H1 (cell line): ENCODE data around the gene TBL1Y. TPM values are rescaled to one million over a fixed set of nuclear protein-coding genes. Genes with fewer than 3 reads are reported as not detected.

Experiments used
- CTCF ChIA-PET: fragments of 300-600 bp; sonication (Branson Sonifier 250); formaldehyde crosslinking; loops from one replicate; lab custom pipeline; 2021; ENCODE audit not compliant: partially characterized antibody; lab: Charles Lee
- POLR2A ChIA-PET: fragments of 300-600 bp; sonication (Branson Sonifier 250); formaldehyde crosslinking; loops from one replicate; lab custom pipeline; 2021; ENCODE audit warnings: inconsistent platforms; ENCODE audit not compliant: partially characterized antibody; lab: Charles Lee
- DNase-seq, 2 experiments: peaks; one replicate each; pipeline versions ENCODE4 v3.0.0 to v3.0.0-alpha.2; 2010 to 2022; ENCODE audit warnings: low spot score in 2 of 2, low read depth in 1 of 2, mixed read lengths in 1 of 2
- FAIRE-seq: peaks from 2 replicates; lab custom pipeline; 2011; peaks lifted over from hg19 to GRCh38; lab: Jason Lieb, UNC
- H2AFZ ChIP-seq: 2 replicates; pipeline ENCODE4 v1.8.1; 2012; ENCODE audit warnings: low read length, inconsistent platforms
- H2AK5ac ChIP-seq: 2 replicates; pipeline ENCODE4 v1.6.1; 2013; ENCODE audit warnings: low read depth, low read length
- H2BK120ac ChIP-seq: replicated peaks from 2 replicates; pipeline ENCODE3; 2013; ENCODE audit warnings: low read depth, low read length, inconsistent platforms
- H2BK12ac ChIP-seq: 2 replicates; pipeline ENCODE4 v1.6.1; 2013; ENCODE audit warnings: low read depth, low read length
- H2BK15ac ChIP-seq: 2 replicates; pipeline ENCODE4 v1.6.1; 2013; ENCODE audit warnings: low read length
- H2BK20ac ChIP-seq: 2 replicates; pipeline ENCODE4 v1.6.1; 2013; ENCODE audit warnings: low read length
- H2BK5ac ChIP-seq: 2 replicates; pipeline ENCODE4 v1.6.1; 2013; ENCODE audit warnings: low read depth, low read length
- H3K14ac ChIP-seq: 2 replicates; pipeline ENCODE4 v1.6.1; 2013; ENCODE audit warnings: inconsistent platforms; ENCODE audit not compliant: insufficient read length
- H3K18ac ChIP-seq: 2 replicates; pipeline ENCODE4 v1.6.1; 2013; ENCODE audit warnings: low read length; ENCODE audit errors: extremely low read depth
- H3K23ac ChIP-seq: 2 replicates; pipeline ENCODE4 v1.6.1; 2013; ENCODE audit warnings: inconsistent platforms; ENCODE audit not compliant: insufficient read length
- H3K23me2 ChIP-seq: 2 replicates; pipeline ENCODE4 v1.6.1; 2013; ENCODE audit warnings: low read depth, low read length
- H3K27ac ChIP-seq: 2 replicates; pipeline ENCODE4 v1.6.1; 2011; ENCODE audit warnings: low read depth, low read length, inconsistent platforms
- H3K27me3 ChIP-seq, 4 experiments: replicated peaks in 1 of 4; 1 replicate in 1 of 4; 2 replicates in 3 of 4; pipeline versions ENCODE4 v1.6.1 to v1.8.1; 2011 to 2013; ENCODE audit warnings: low read length in 3 of 4, mild to moderate bottlenecking in 3 of 4, inconsistent platforms in 2 of 4, mixed read lengths in 2 of 4, moderate library complexity in 1 of 4; ENCODE audit not compliant: control insufficient read depth in 3 of 4, insufficient read depth in 3 of 4; ENCODE audit errors: extremely low read depth in 1 of 4
- H3K36me3 ChIP-seq, 4 experiments: 2 replicates each; pipeline versions ENCODE4 v1.6.1 to v1.8.1; 2011 to 2013; ENCODE audit warnings: mild to moderate bottlenecking in 4 of 4, low read length in 3 of 4, moderate library complexity in 2 of 4, control low read depth in 1 of 4, inconsistent platforms in 1 of 4; ENCODE audit not compliant: insufficient read depth in 4 of 4, control insufficient read depth in 2 of 4
- H3K4ac ChIP-seq: replicated peaks from 2 replicates; pipeline ENCODE3; 2013; ENCODE audit warnings: low read length, low read depth, mixed read lengths, inconsistent platforms; ENCODE audit not compliant: insufficient read length
- H3K4me1 ChIP-seq, 4 experiments: replicated peaks in 1 of 4; 1 replicate in 1 of 4; 2 replicates in 3 of 4; pipeline versions ENCODE4 v1.6.1 to v1.8.1; 2011 to 2013; ENCODE audit warnings: low read length in 3 of 4, inconsistent platforms in 2 of 4, mixed read lengths in 1 of 4; ENCODE audit not compliant: insufficient read depth in 4 of 4, control insufficient read depth in 3 of 4
- H3K4me2 ChIP-seq, 2 experiments: 2 replicates each; pipeline versions ENCODE4 v1.6.1 to v1.8.1; 2011 to 2013; ENCODE audit warnings: low read depth in 2 of 2, low read length in 2 of 2, control low read depth in 1 of 2, inconsistent platforms in 1 of 2, mild to moderate bottlenecking in 1 of 2; ENCODE audit not compliant: insufficient read depth in 1 of 2
- H3K4me3 ChIP-seq, 4 experiments: fragments of 200-600, 300-600 bp in 1 of 4; sonication (generic), shearing (Covaris generic), sonication (Bioruptor Twin) in 1 of 4; 2 replicates each; pipeline versions ENCODE4 v1.5.1 to v1.8.1; 2011 to 2016; ENCODE audit warnings: low read length in 4 of 4, low read depth in 3 of 4, control low read depth in 2 of 4, inconsistent platforms in 2 of 4, mild to moderate bottlenecking in 2 of 4, mixed read lengths in 1 of 4, moderate library complexity in 1 of 4; ENCODE audit not compliant: insufficient read depth in 2 of 4; ENCODE audit errors: extremely low read depth in 1 of 4
- H3K56ac ChIP-seq: replicated peaks from 2 replicates; pipeline ENCODE3; 2013; ENCODE audit warnings: low read depth, mild to moderate bottlenecking, mixed read lengths, low read length, inconsistent platforms; ENCODE audit not compliant: insufficient read length
- H3K79me1 ChIP-seq: 2 replicates; pipeline ENCODE4 v1.6.1; 2013; ENCODE audit warnings: low read depth, low read length, control low read depth
- H3K79me2 ChIP-seq, 2 experiments: 2 replicates each; pipeline versions ENCODE4 v1.6.1 to v1.8.1; 2012 to 2013; ENCODE audit warnings: low read length in 2 of 2, mild to moderate bottlenecking in 2 of 2, inconsistent platforms in 1 of 2; ENCODE audit not compliant: insufficient read depth in 2 of 2, control insufficient read depth in 1 of 2
- H3K9ac ChIP-seq, 4 experiments: replicated peaks in 1 of 4; 1 replicate in 1 of 4; 2 replicates in 3 of 4; pipeline versions ENCODE4 v1.6.1 to v1.8.1; 2011 to 2013; ENCODE audit warnings: low read depth in 3 of 4, low read length in 3 of 4, control low read depth in 2 of 4, mild to moderate bottlenecking in 2 of 4, moderate library complexity in 2 of 4, inconsistent platforms in 1 of 4; ENCODE audit errors: extremely low read depth in 1 of 4
- H3K9me3 ChIP-seq, 2 experiments: 2 replicates each; pipeline versions ENCODE4 v1.6.1 to v1.8.1; 2012 to 2013; ENCODE audit warnings: mild to moderate bottlenecking in 2 of 2, moderate library complexity in 2 of 2, control low read depth in 1 of 2, inconsistent platforms in 1 of 2, low read depth in 1 of 2, low read length in 1 of 2, mixed read lengths in 1 of 2; ENCODE audit not compliant: insufficient read depth in 2 of 2
- H4K20me1 ChIP-seq, 2 experiments: replicated peaks in 1 of 2; 2 replicates each; pipeline versions ENCODE3 to v1.8.1; 2011 to 2013; ENCODE audit warnings: inconsistent platforms in 2 of 2, low read length in 2 of 2, mild to moderate bottlenecking in 1 of 2; ENCODE audit not compliant: insufficient read depth in 2 of 2, control insufficient read depth in 1 of 2
- H4K5ac ChIP-seq: 2 replicates; pipeline ENCODE4 v1.6.1; 2013; ENCODE audit warnings: low read length, low read depth, mixed read lengths, inconsistent platforms; ENCODE audit not compliant: insufficient read length
- H4K8ac ChIP-seq: 2 replicates; pipeline ENCODE4 v1.8.0; 2013; ENCODE audit warnings: mild to moderate bottlenecking, moderate library complexity, low read length, inconsistent platforms; ENCODE audit not compliant: insufficient read depth; ENCODE audit errors: extremely low read depth
- H4K91ac ChIP-seq: replicated peaks from 2 replicates; pipeline ENCODE3; 2013; ENCODE audit warnings: low read length, mixed read lengths, inconsistent platforms; ENCODE audit not compliant: insufficient read length
- BRCA1 ChIP-seq: IDR thresholded peaks from 2 replicates; pipeline ENCODE4 v1.6.1; 2012; ENCODE audit warnings: low read depth, low read length, improper control_type of control experiment
- CREB1 ChIP-seq: IDR thresholded peaks from 2 replicates; pipeline ENCODE4 v1.6.1; 2012; ENCODE audit warnings: inconsistent platforms
- JUND ChIP-seq: IDR thresholded peaks from 2 replicates; pipeline ENCODE4 v1.6.1; 2011; ENCODE audit warnings: mild to moderate bottlenecking, improper control_type of control experiment, low read length
- POLR2AphosphoS5 ChIP-seq: IDR thresholded peaks from 2 replicates; pipeline ENCODE4 v1.6.1; 2011; ENCODE audit warnings: low read depth, low read length
- POU5F1 ChIP-seq: IDR thresholded peaks from 2 replicates; pipeline ENCODE4 v1.6.1; 2011; ENCODE audit warnings: low read depth, mild to moderate bottlenecking, low read length, moderate library complexity
- SAP30 ChIP-seq: fragments of 300-600 bp; sonication (generic); IDR thresholded peaks from 2 replicates; pipeline ENCODE4 v1.7.1; 2012; ENCODE audit warnings: low read length, moderate library complexity, mild to moderate bottlenecking, inconsistent platforms; ENCODE audit not compliant: insufficient read depth, insufficient replicate concordance
- SIX5 ChIP-seq: IDR thresholded peaks from 2 replicates; pipeline ENCODE4 v1.6.1; 2011; ENCODE audit warnings: mild to moderate bottlenecking, low read depth, low read length
- WGBS, 2 experiments: shearing (Covaris generic) in 1 of 2; methylation state at CpG; one replicate each; pipeline versions ENCODE4 v1.1.6 to v1.1.7; 2013 to 2015; ENCODE audit warnings: low lambda C conversion rate in 2 of 2, mixed read lengths in 2 of 2, inconsistent platforms in 1 of 2, low coverage in 1 of 2, missing lambda C conversion rate in 1 of 2; ENCODE audit not compliant: insufficient replicate concordance in 2 of 2, insufficient coverage in 1 of 2, insufficient read length in 1 of 2; ENCODE audit errors: extremely low coverage in 1 of 2, missing lambda C conversion rate in 1 of 2; 5-methylcytosine and 5-hydroxymethylcytosine counted together
- long read RNA-seq, 2 experiments: library from RNA in 1 of 2; library from capped mRNA in 1 of 2; stranded (forward); transcript quantifications; one replicate each; pipeline ENCODE4 v2.0.0, GENCODE V29; 2021; ENCODE audit warnings: inconsistent platforms in 1 of 2
- polyA minus RNA-seq, 3 experiments: library from RNA; depleted of rRNA, polyadenylated mRNA; stranded (reverse); fragments of >200 nt; gene quantifications; 1 replicate in 2 of 3; 2 replicates in 1 of 3; pipeline ENCODE4 v1.2.3, GENCODE V29; 2011
- polyA plus RNA-seq, 7 experiments: library from polyadenylated mRNA; depleted of rRNA in 3 of 7; stranded (reverse) in 5 of 7; unstranded in 2 of 7; fragments of >200 nt in 5 of 7; fragments of 200-250 nt in 2 of 7; gene quantifications; 1 replicate in 5 of 7; 2 replicates in 1 of 7; 4 replicates in 1 of 7; pipeline versions ENCODE4 v1.2.1 to v1.2.3, GENCODE V29; 2011 to 2013; ENCODE audit warnings: missing spikeins in 2 of 7, mixed read lengths in 2 of 7
- total RNA-seq: library from RNA; stranded (reverse); fragmentation: NEBNext Ultra II Directional; extraction: Animal tissue kit (Norgen Biotek cat#: 25700); gene quantifications from 2 replicates; pipeline ENCODE4 v1.2.1, GENCODE V29; 2021
- TF ChIP-seq, protein P1 (sequence below): IDR thresholded peaks from 2 replicates; pipeline ENCODE4 v1.6.1; 2012; ENCODE audit warnings: inconsistent platforms

TBL1Y gene
- total RNA-seq (4.2 TPM in 2 replicates), polyA plus RNA-seq (2011; rRNA removed) (2.5 and 2.7 TPM in 2 replicates), polyA minus RNA-seq (2011; rRNA and poly(A)+ RNA removed) (10.0 and 11.6 TPM in 2 replicates)
- polyA plus RNA-seq (2011; cell fraction: cytosol; rRNA removed): 3.2 TPM
- polyA plus RNA-seq (2011; cell fraction: nucleus; rRNA removed): 5.6 TPM
- 2.2 to 3.1 TPM (median 2.5 TPM) in 4 replicates for polyA plus RNA-seq (2012, experiment 1 of 2)
- polyA plus RNA-seq (2012, experiment 2 of 2): 1.5 TPM
- 1.2 TPM for polyA plus RNA-seq (2013, experiment 1 of 2)
- 1.4 TPM for polyA plus RNA-seq (2013, experiment 2 of 2)
- 4.2 TPM for polyA minus RNA-seq (2011; cell fraction: cytosol; rRNA and poly(A)+ RNA removed)
- polyA minus RNA-seq (2011; cell fraction: nucleus; rRNA and poly(A)+ RNA removed): 9.3 TPM
- long read RNA-seq, experiment 1, partial matches to known transcripts: 1 of 6 reads
- long read RNA-seq, experiment 1, other reads (novel, unspliced or antisense): 5 of 6 reads
- long read RNA-seq, experiment 2, partial matches to known transcripts: 0 of 1 reads
- long read RNA-seq, experiment 2, other reads (novel, unspliced or antisense): 1 of 1 reads

DNA sequence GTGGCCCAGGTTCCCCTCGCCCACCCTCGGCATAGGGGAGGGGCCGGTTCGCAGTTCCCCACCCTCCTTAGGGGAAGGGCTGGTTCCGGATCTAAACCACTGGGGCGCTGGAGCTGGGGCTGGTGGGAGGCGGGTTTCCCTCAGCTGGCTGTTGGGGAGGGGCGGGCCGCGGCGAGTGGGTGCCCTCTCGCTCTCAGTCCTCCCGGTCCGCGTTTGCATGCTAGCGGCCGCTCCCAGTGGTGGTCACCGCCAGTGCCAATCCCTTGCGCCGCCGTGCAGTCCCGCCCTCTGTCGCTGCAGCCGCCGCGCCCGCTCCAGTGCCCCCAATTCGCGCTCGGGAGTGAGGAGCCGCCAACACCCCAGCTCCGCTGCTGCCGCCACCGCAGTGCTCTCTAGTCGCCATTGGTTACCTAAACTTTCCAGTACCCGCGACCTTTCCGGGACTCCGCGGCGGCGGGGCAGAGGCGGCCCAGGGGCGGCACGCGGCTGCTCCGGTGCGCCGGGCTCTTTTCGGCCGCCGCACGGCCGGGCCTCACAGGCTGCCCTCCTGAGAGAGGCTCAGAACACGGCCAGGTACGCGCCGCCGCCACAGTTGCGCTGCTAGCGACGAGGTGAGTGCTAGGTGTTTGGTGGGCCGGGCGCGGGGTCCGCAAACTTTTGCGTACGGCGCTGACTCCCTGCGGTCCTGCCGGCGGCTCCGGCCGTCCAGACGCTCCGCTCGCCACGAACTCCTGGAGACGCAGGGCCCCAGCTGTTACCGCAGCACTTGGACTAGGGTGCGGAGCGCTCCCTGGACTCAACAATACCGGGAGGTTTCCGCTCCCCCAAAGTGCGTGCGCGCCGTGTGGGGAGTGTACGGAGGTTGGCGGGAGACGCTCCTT, at the start of gene TBL1Y:
Gene TBL1Y, plus strand, starts transcription at position 326 of the 881 bp plus-strand sequence. CDS start 114,388 bp downstream, outside the sequence.
- H2BK20ac ChIP-seq: no peak within 1 kb of the TSS
- H3K14ac ChIP-seq: no peak within 1 kb of the TSS
- H2AK5ac ChIP-seq: no peak within 1 kb of the TSS
- no peak within 1 kb of the TSS; the same call in 1 of the 2 replicates for H3K27ac ChIP-seq
- H3K23ac ChIP-seq: no peak within 1 kb of the TSS
- H3K4me1 ChIP-seq: peaks cover 0 to 6% (median 4%) of the 10 kb centered on the region in 4 experiments; a peak in 3 of 7 replicates
- no peak within 1 kb of the TSS for H2BK120ac ChIP-seq
- FAIRE-seq (no peak), DNase-seq (peak in 1 of 2 experiments; percentile 63)
- H3K36me3 ChIP-seq: no peaks in the 10 kb centered on the region; a peak in 1 of 8 replicates
- H3K79me2 ChIP-seq: peaks cover 0 to 32% of the 10 kb centered on the region in 2 experiments; a peak in 2 of 4 replicates
- peak within 1 kb of the TSS; percentile 46 for H3K56ac ChIP-seq
- no peaks in the 10 kb centered on the region for H3K9me3 ChIP-seq
- ChIA-PET POLR2A (interaction anchor here (0.5 to 5.1 kb wide), 11 partner anchors 10 to 239 kb away, joined by 3 to 47 read pairs (median 4); no protein-coding TSS in a partner anchor), CTCF (interaction anchor here (1.1 kb wide), 1 partner anchor 37 kb away, joined by 4 read pairs; no protein-coding TSS in a partner anchor)
- no peaks in the 10 kb centered on the region for H3K79me1 ChIP-seq
- no peak within 1 kb of the TSS for H2BK5ac ChIP-seq
- no peaks in the 10 kb centered on the region for H3K27me3 ChIP-seq
- H3K23me2 ChIP-seq: peaks cover 2% of the 10 kb centered on the region; the same call in 1 of the 2 replicates
- 1% methylated on average over 14 of the region's 91 CpGs; no CpG with 5 or more reads in 1 of the 2 experiments for WGBS, 2 experiments
- H3K9ac ChIP-seq: peak within 1 kb of the TSS in 3 of 4 experiments; percentile 69 to 82 (median 77); a peak in 6 of 7 replicates
- peaks cover 0 to 3% of the 10 kb centered on the region in 2 experiments for H4K20me1 ChIP-seq
- H4K5ac ChIP-seq: no peak within 1 kb of the TSS
- H4K8ac ChIP-seq: peak within 1 kb of the TSS; percentile 89
- 0 out of 2 replicates have a peak within 1 kb of the TSS, but pooled peaks have one; percentile 17 for H2BK12ac ChIP-seq
- H3K4ac ChIP-seq: no peak within 1 kb of the TSS
- H3K4me3 ChIP-seq: peak within 1 kb of the TSS; percentile 59 to 83 (median 66)
- no peak within 1 kb of the TSS for H2AFZ ChIP-seq
- no peak within 1 kb of the TSS for H2BK15ac ChIP-seq
- H3K4me2 ChIP-seq: peak within 1 kb of the TSS; percentile 76 to 82
- H3K18ac ChIP-seq: peak within 1 kb of the TSS; percentile 13
- H4K91ac ChIP-seq: peak within 1 kb of the TSS; percentile 27
- TF ChIP-seq, protein P1, sequence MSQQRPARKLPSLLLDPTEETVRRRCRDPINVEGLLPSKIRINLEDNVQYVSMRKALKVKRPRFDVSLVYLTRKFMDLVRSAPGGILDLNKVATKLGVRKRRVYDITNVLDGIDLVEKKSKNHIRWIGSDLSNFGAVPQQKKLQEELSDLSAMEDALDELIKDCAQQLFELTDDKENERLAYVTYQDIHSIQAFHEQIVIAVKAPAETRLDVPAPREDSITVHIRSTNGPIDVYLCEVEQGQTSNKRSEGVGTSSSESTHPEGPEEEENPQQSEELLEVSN: no peak
- TF ChIP-seq SAP30: no peak
- TF ChIP-seq POU5F1: no peak
- TF ChIP-seq POLR2AphosphoS5: peak; percentile 47; the same call in 1 of the 2 replicates
- TF ChIP-seq JUND: no peak
- TF ChIP-seq SIX5: no peak
- TF ChIP-seq BRCA1: no peak
- no peak for TF ChIP-seq CREB1
